AG09309 (cell line): ENCODE results near the gene MLF2.

ENCODE experiments used
- DNase-seq: peaks from one replicate; pipeline ENCODE4 v3.0.0-alpha.2; 2010; ENCODE audit warnings: low read depth
- H3K4me3 ChIP-seq: 2 replicates; pipeline ENCODE4 v1.5.1; 2011; ENCODE audit warnings: mild to moderate bottlenecking, low read depth, low read length, moderate library complexity; ENCODE audit not compliant: control insufficient read depth
- CTCF ChIP-seq: IDR thresholded peaks from 2 replicates; pipeline ENCODE4 v1.5.1; 2011; ENCODE audit warnings: mild to moderate bottlenecking, low read depth, low read length, inconsistent platforms; ENCODE audit not compliant: insufficient read depth, control insufficient read depth; ENCODE audit errors: missing control alignments

The MLF2 gene

GRCh38 chr12:6790496-6791150 is 37.7 kb upstream of the MLF2 start:
- no peak for TF ChIP-seq CTCF
- no peak overlapping the region for H3K4me3 ChIP-seq
- DNase-seq, result no peak

- no peak within 1 kb of the TSS for H3K4me3 ChIP-seq
- DNase-seq, result no peak
- TF ChIP-seq CTCF, result no peak
Observed at GRCh38 chr12:6788972-6789924, 36.3 kb upstream of the MLF2 start, which contains the start of gene CD4. Gene CD4, plus strand, starts transcription at chr12:6789528. Its CDS starts 10,611 bp downstream, at chr12:6800139.

GRCh38 chr12:6787309-6787708 is 34.4 kb upstream of the MLF2 start:
- TF ChIP-seq CTCF, result no peak
- no peak overlapping the region for H3K4me3 ChIP-seq
- DNase-seq, result no peak

GRCh38 chr12:6786416-6787094 is 33.6 kb upstream of the MLF2 start:
- no peak for TF ChIP-seq CTCF
- no peak for DNase-seq
- no peak overlapping the region for H3K4me3 ChIP-seq

GRCh38 chr12:6784761-6785160 is 31.8 kb upstream of the MLF2 start:
- no peak for TF ChIP-seq CTCF
- DNase-seq, result no peak

GRCh38 chr12:6784296-6784695 is 31.4 kb upstream of the MLF2 start:
- TF ChIP-seq CTCF, result no peak
- H3K4me3 ChIP-seq, result no peak overlapping the region
- no peak for DNase-seq

More at GRCh38 chr12:6784761-6785160, 31.8 kb upstream of the MLF2 start:
- no peak overlapping the region for H3K4me3 ChIP-seq
